Activated T-helper 1 cell treated with anti-CD3 and anti-CD28 coated beads, Interleukin-12 subunit alpha, Interleukin-12 subunit beta, Interleukin-2, Interleukin-4 antibody, amounts not matched to agents 30 ng/mL and 10 ng/mL and 1 ng/mL, durations not matched to agents 14 hours and 24 hours and 36 hours (primary cell): Measurements from ENCODE around the gene PLCD4. TPM values are rescaled to one million over a fixed set of nuclear protein-coding genes. Genes with fewer than 3 reads are reported as not detected.

ENCODE experiments used
- total RNA-seq: library from RNA; stranded (reverse); gene quantifications from 2 replicates; pipeline ENCODE4 v1.2.3, GENCODE V29; 2022

PLCD4 gene
- total RNA-seq, 1 donor from 2014 or later: 0.62 TPM

Other genes starting within 250 kb of the PLCD4 start
- gene SLC11A1, start 225.6 kb upstream of the PLCD4 start, total RNA-seq: 0.05 and 0.27 TPM in 2 replicates
- gene CTDSP1, start 208.0 kb upstream of the PLCD4 start, total RNA-seq: 105 and 106 TPM in 2 replicates
- gene VIL1, start 188.8 kb upstream of the PLCD4 start, total RNA-seq: not detected in 2 replicates
- gene USP37, start 39.5 kb upstream of the PLCD4 start, total RNA-seq: 43.5 and 50.4 TPM in 2 replicates
- 138 TPM in 2 replicates for gene CNOT9, start 39.1 kb upstream of the PLCD4 start, total RNA-seq
- 61.8 and 64.4 TPM in 2 replicates for gene ZNF142, start 51.7 kb downstream of the PLCD4 start, total RNA-seq
- 85.1 and 85.3 TPM in 2 replicates for gene BCS1L, start 51.8 kb downstream of the PLCD4 start, total RNA-seq
- gene RNF25, start 64.1 kb downstream of the PLCD4 start, total RNA-seq: 29.1 and 31.6 TPM in 2 replicates
- gene STK36, start 64.2 kb downstream of the PLCD4 start, total RNA-seq: 15.9 TPM in 2 replicates
- 70.6 and 78.3 TPM in 2 replicates for gene TTLL4, start 102.9 kb downstream of the PLCD4 start, total RNA-seq
- gene CYP27A1, start 174.2 kb downstream of the PLCD4 start, total RNA-seq: 0.24 and 0.39 TPM in 2 replicates
- gene PRKAG3, start 223.9 kb downstream of the PLCD4 start, total RNA-seq: not detected in 2 replicates